NT2/D1 (cell line): Measurements from ENCODE around the gene BPIFB2.

Experiments used
- SUZ12 ChIP-seq: IDR thresholded peaks from 2 replicates; pipeline ENCODE4 v1.6.1; 2011; ENCODE audit not compliant: insufficient read length, insufficient read depth; ENCODE audit errors: extremely low read depth
- YY1 ChIP-seq: IDR thresholded peaks from 2 replicates; pipeline ENCODE4 v1.6.1; 2011; ENCODE audit not compliant: insufficient read length, insufficient read depth
- ZNF274 ChIP-seq: IDR thresholded peaks from 2 replicates; pipeline ENCODE4 v1.6.1; 2011; ENCODE audit warnings: mild to moderate bottlenecking, low read depth, low read length

GRCh38 chr20:32984196-32984595 is 23.3 kb upstream of the BPIFB2 start:
- TF ChIP-seq ZNF274, result no peak
- no peak for TF ChIP-seq SUZ12
- TF ChIP-seq YY1, result no peak
